B cell (primary cell): ENCODE results near the gene MRTFB. TPM values are rescaled to one million over a fixed set of nuclear protein-coding genes. Genes with fewer than 3 reads are reported as not detected.

ENCODE experiments used
- ATAC-seq: fragments of 200-7000 bp; cut with Tn5 transposase; one replicate; pipeline ENCODE4 v1.10.0; 2021; ENCODE audit warnings: low read depth, mild to moderate bottlenecking, moderate number of reproducible peaks, moderate library complexity
- CTCF ChIA-PET: fragments of 350-600 bp; sonication (Branson Sonifier 250); formaldehyde crosslinking; loops from one replicate; lab custom pipeline; 2021; ENCODE audit warnings: antibody characterized with exemption, inconsistent platforms; lab: Charles Lee
- POLR2A ChIA-PET: fragments of 350-600 bp; sonication (Branson Sonifier 250); formaldehyde crosslinking; loops from one replicate; lab custom pipeline; 2021; ENCODE audit warnings: antibody characterized with exemption; lab: Charles Lee
- DNase-seq: peaks from one replicate; pipeline ENCODE4 v3.0.0; 2013
- H2AFZ ChIP-seq: 2 replicates; pipeline ENCODE4 v1.6.1; 2012; ENCODE audit warnings: mild to moderate bottlenecking, low read depth, low read length; ENCODE audit not compliant: insufficient read depth, poor library complexity, severe bottlenecking
- H3K27ac ChIP-seq, 2 donors: 1 replicate in 1 of 2; 2 replicates in 1 of 2; pipeline ENCODE4 v1.5.1; 2012 to 2013; ENCODE audit warnings: low read length in 2 of 2, mild to moderate bottlenecking in 2 of 2, moderate library complexity in 1 of 2
- H3K27me3 ChIP-seq, 4 experiments: fragments of 200-600 bp in 1 of 4; sonication (generic) in 1 of 4; replicated peaks in 1 of 4; 1 replicate in 2 of 4; 2 replicates in 2 of 4; pipeline versions ENCODE4 v1.6.1 to v1.7.0; 2013 to 2016; ENCODE audit warnings: low read length in 3 of 4, mild to moderate bottlenecking in 2 of 4, mixed read lengths in 1 of 4, moderate library complexity in 1 of 4; ENCODE audit not compliant: insufficient read depth in 4 of 4, control insufficient read depth in 3 of 4; ENCODE audit errors: control extremely low read depth in 1 of 4
- H3K36me3 ChIP-seq, 2 experiments: replicated peaks in 1 of 2; 1 replicate in 1 of 2; 2 replicates in 1 of 2; pipeline versions ENCODE4 v1.6.1 to v1.7.1; 2013; ENCODE audit warnings: low read length in 1 of 2; ENCODE audit not compliant: insufficient read depth in 2 of 2, control insufficient read depth in 1 of 2; ENCODE audit errors: control extremely low read depth in 1 of 2, extremely low read depth in 1 of 2
- H3K4me1 ChIP-seq, 2 donors: fragments of 200-600 bp in 1 of 2; sonication (generic) in 1 of 2; 1 replicate in 1 of 2; 2 replicates in 1 of 2; pipeline versions ENCODE4 v1.5.1 to v1.6.1; 2013 to 2017; ENCODE audit warnings: low read length in 2 of 2; ENCODE audit not compliant: control insufficient read depth in 2 of 2, insufficient read depth in 2 of 2
- H3K4me2 ChIP-seq: replicated peaks from 2 replicates; pipeline ENCODE3; 2012; ENCODE audit warnings: mild to moderate bottlenecking, low read depth, low read length; ENCODE audit not compliant: poor library complexity, severe bottlenecking
- H3K4me3 ChIP-seq, 5 experiments: fragments of 200-600 bp in 1 of 5; sonication (generic) in 1 of 5; 1 replicate in 3 of 5; 2 replicates in 2 of 5; pipeline versions ENCODE4 v1.5.1 to v1.7.0; 2011 to 2016; ENCODE audit warnings: low read length in 4 of 5, mild to moderate bottlenecking in 4 of 5, low read depth in 2 of 5, control low read depth in 1 of 5, moderate library complexity in 1 of 5; ENCODE audit not compliant: insufficient read depth in 1 of 5; ENCODE audit errors: control extremely low read depth in 1 of 5, extremely low read depth in 1 of 5
- H3K79me2 ChIP-seq: fragments of 200-600 bp; sonication (generic); one replicate; pipeline ENCODE4 v1.6.0; 2016; ENCODE audit warnings: low read length; ENCODE audit not compliant: control insufficient read depth, insufficient read depth
- H3K9ac ChIP-seq: fragments of 200-600 bp; sonication (generic); 2 replicates; pipeline ENCODE4 v1.6.1; 2017; ENCODE audit warnings: mild to moderate bottlenecking, low read length, moderate library complexity
- H3K9me3 ChIP-seq, 3 donors: one replicate each; pipeline versions ENCODE4 v1.6.1 to v1.7.1; 2013; ENCODE audit warnings: low read length in 2 of 3; ENCODE audit not compliant: control insufficient read depth in 2 of 3, insufficient read depth in 1 of 3; ENCODE audit errors: control extremely low read depth in 1 of 3
- H4K20me1 ChIP-seq: 2 replicates; pipeline ENCODE4 v1.6.0; 2012; ENCODE audit warnings: mild to moderate bottlenecking, low read length; ENCODE audit not compliant: insufficient read depth, control insufficient read depth, poor library complexity, severe bottlenecking
- H3K27ac Mint-ChIP-seq: one replicate; pipeline ENCODE4 v1.8.0; 2021; ENCODE audit warnings: mixed read lengths
- H3K27me3 Mint-ChIP-seq: one replicate; pipeline ENCODE4 v1.8.0; 2021; ENCODE audit warnings: mixed read lengths
- H3K4me1 Mint-ChIP-seq: one replicate; pipeline ENCODE4 v1.8.0; 2021; ENCODE audit warnings: mixed read lengths
- H3K4me3 Mint-ChIP-seq: one replicate; pipeline ENCODE4 v1.8.0; 2021; ENCODE audit warnings: mixed read lengths
- H3K9me3 Mint-ChIP-seq: one replicate; pipeline ENCODE4 v1.8.0; 2022; ENCODE audit warnings: mixed read lengths; ENCODE audit not compliant: insufficient read depth
- EZH2 ChIP-seq: IDR thresholded peaks from 2 replicates; pipeline ENCODE4 v1.6.1; 2012; ENCODE audit warnings: borderline replicate concordance, low read depth, mild to moderate bottlenecking, moderate library complexity, low read length; ENCODE audit not compliant: insufficient read depth, poor library complexity, severe bottlenecking
- WGBS: methylation state at CpG from one replicate; pipeline ENCODE4 v1.1.5; 2013; ENCODE audit warnings: missing lambda C conversion rate; ENCODE audit not compliant: insufficient coverage; 5-methylcytosine and 5-hydroxymethylcytosine counted together
- intact Hi-C: fragments of 100-400 bp; cut with micrococcal nuclease; formaldehyde crosslinking; loops from one replicate; pipeline ENCODE4 v1.10.0; 2022
- polyA plus RNA-seq: library from polyadenylated mRNA; depleted of rRNA; stranded (reverse); fragments of >200 nt; gene quantifications from 2 replicates; pipeline ENCODE4 v1.2.3, GENCODE V29; 2012
- total RNA-seq, 2 donors: library from RNA; stranded (reverse); fragments of 120-200 nt in 1 of 2; gene quantifications; 1 replicate in 1 of 2; 2 replicates in 1 of 2; pipeline versions ENCODE4 v1.2.3 to v1.2.4, GENCODE V29; 2013 to 2022
- TF ChIP-seq, protein P1 (sequence below): fragments of 200-600 bp; IDR thresholded peaks from one replicate; pipeline ENCODE4 v1.8.0; 2022; ENCODE audit warnings: antibody characterized with exemption, mild to moderate bottlenecking

The MRTFB gene
- total and polyA plus RNA-seq, 2 donors (not counting 1 experiment from before 2014, with no cell fraction given) = 6.6 to 39.5 TPM

DNA sequence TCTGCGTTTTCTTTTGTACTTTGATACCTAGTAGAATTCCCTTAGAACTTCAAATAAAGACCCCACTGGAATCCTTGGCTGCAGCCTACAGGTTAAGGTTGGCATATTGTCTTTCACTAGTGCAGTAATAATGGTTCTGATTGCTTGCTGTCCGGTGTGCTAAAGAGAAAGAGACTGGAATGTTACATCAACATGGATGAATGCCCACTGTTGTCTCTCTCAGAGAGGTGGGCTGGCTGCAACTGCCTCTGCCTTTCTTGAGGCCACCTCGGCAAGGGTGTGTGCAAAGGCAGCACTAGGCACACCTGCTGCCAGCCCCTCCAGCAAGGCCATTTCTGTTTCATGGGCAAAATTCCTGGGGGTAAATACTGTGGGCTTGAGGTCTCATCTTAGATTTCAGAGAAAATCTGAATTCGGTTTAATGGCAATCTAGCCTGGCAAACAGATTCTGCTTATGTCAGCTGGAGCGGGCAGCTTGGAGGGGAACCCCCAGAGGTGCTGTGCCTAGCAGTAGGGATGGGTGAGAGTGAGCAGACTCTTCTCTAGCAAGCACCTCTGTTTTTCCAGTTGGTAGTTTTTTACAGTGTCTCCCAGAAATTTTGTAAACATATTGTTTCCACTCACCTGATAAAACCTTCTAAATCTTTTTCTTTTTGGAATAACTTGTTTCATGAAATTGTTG is 54.0 kb downstream of the MRTFB start:
- Histone ChIP-seq H3K36me3 (peaks cover 0 to under 1% of the 10 kb centered on the region in 2 experiments), H3K9me3 (no peaks in the 10 kb centered on the region), H3K4me1 (peaks cover 0 to 5% of the 10 kb centered on the region in 2 donors), H4K20me1 (no peaks in the 10 kb centered on the region), H3K9ac (no peak overlapping the region), H3K4me2 (no peak overlapping the region), H3K27me3 (no peaks in the 10 kb centered on the region), H3K27ac (no peak overlapping the region), H3K4me3 (no peak overlapping the region), H2AFZ (no peak overlapping the region), H3K79me2 (peaks cover 13% of the 10 kb centered on the region)
- Mint-ChIP-seq H3K9me3 (no peaks in the 10 kb centered on the region), H3K4me3 (no peak overlapping the region), H3K27me3 (no peaks in the 10 kb centered on the region), H3K27ac (no peak overlapping the region), H3K4me1 (peaks cover 31% of the 10 kb centered on the region)
- POLR2A ChIA-PET = no interaction called here
- no peak for TF ChIP-seq EZH2
- TF ChIP-seq, protein P1, sequence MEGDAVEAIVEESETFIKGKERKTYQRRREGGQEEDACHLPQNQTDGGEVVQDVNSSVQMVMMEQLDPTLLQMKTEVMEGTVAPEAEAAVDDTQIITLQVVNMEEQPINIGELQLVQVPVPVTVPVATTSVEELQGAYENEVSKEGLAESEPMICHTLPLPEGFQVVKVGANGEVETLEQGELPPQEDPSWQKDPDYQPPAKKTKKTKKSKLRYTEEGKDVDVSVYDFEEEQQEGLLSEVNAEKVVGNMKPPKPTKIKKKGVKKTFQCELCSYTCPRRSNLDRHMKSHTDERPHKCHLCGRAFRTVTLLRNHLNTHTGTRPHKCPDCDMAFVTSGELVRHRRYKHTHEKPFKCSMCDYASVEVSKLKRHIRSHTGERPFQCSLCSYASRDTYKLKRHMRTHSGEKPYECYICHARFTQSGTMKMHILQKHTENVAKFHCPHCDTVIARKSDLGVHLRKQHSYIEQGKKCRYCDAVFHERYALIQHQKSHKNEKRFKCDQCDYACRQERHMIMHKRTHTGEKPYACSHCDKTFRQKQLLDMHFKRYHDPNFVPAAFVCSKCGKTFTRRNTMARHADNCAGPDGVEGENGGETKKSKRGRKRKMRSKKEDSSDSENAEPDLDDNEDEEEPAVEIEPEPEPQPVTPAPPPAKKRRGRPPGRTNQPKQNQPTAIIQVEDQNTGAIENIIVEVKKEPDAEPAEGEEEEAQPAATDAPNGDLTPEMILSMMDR = no peak
- ATAC-seq (no peak), DNase-seq (no peak)
- WGBS = 100% methylated on average over 3 of the region's 5 CpGs
- CTCF ChIA-PET = no interaction called here
- intact Hi-C loops = no loop called here

DNA sequence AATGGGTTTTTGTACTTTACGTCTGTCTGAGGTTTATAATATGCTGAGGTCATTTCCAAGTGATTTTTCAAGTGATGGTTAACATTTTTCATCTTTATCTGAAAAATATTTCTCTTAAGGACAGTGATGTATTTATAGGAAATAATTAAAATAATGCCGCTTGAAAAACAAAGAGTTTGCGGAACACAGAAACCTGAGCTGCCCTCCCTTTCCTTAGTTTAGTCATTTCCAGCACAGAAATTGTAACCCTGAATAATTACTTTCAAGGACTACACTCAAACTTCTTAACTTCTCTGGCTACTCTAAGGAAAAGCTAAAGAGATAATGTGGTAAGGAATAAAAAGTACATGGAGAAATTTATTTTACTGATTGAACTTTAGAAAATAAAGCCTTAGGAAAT is 54.6 kb downstream of the MRTFB start:
- Histone ChIP-seq H3K4me2 (no peak overlapping the region), H4K20me1 (no peaks in the 10 kb centered on the region), H3K79me2 (peaks cover 13% of the 10 kb centered on the region), H3K9ac (no peak overlapping the region), H3K36me3 (no peaks in the 10 kb centered on the region), H3K4me1 (peaks cover 0 to 5% of the 10 kb centered on the region in 2 donors), H3K9me3 (no peaks in the 10 kb centered on the region), H3K27me3 (no peaks in the 10 kb centered on the region), H3K4me3 (no peak overlapping the region), H2AFZ (no peak overlapping the region), H3K27ac (no peak overlapping the region)
- DNase-seq = no peak
- CTCF ChIA-PET = no interaction called here
- H3K27ac Mint-ChIP-seq = no peak overlapping the region
- H3K27me3 Mint-ChIP-seq = no peaks in the 10 kb centered on the region
- no peaks in the 10 kb centered on the region for H3K9me3 Mint-ChIP-seq
- no peak for TF ChIP-seq EZH2
- TF ChIP-seq, protein P1 = no peak
- WGBS = no CpG with 5 or more reads among the region's 3 CpGs
- intact Hi-C loops = no loop called here
- H3K4me3 Mint-ChIP-seq = no peak overlapping the region
- peaks cover 25% of the 10 kb centered on the region for H3K4me1 Mint-ChIP-seq
- no peak for ATAC-seq
- POLR2A ChIA-PET = no interaction called here
